Muscle of leg (tissue), 11 donors: ENCODE results near the gene CD2BP2. TPM values are rescaled to one million over a fixed set of nuclear protein-coding genes. Genes with fewer than 3 reads are reported as not detected.
"Not testable (repeated sequence)": the region's sequence is repeated elsewhere in the genome, so short reads cannot be mapped to it uniquely, and the experiment has no call there.

Source experiments
- DNase-seq: peaks from one replicate; pipeline ENCODE4 v3.0.0; 2013
- H3K27ac ChIP-seq: one replicate; pipeline ENCODE4 v1.5.1; 2013; ENCODE audit warnings: mild to moderate bottlenecking, low read length, control low read depth
- H3K27me3 ChIP-seq: one replicate; pipeline ENCODE4 v1.6.1; 2013; ENCODE audit warnings: low read length; ENCODE audit not compliant: control insufficient read depth, insufficient read depth
- H3K36me3 ChIP-seq: one replicate; pipeline ENCODE4 v1.6.1; 2013; ENCODE audit warnings: low read length; ENCODE audit not compliant: control insufficient read depth, insufficient read depth
- H3K4me1 ChIP-seq: one replicate; pipeline ENCODE4 v1.6.1; 2013; ENCODE audit warnings: low read length; ENCODE audit not compliant: control insufficient read depth, insufficient read depth
- H3K4me3 ChIP-seq: one replicate; pipeline ENCODE4 v1.5.1; 2013; ENCODE audit warnings: low read length, control low read depth
- H3K9me3 ChIP-seq: replicated peaks from 2 replicates; pipeline ENCODE4 v1.6.1; 2013; ENCODE audit warnings: low read depth, low read length; ENCODE audit not compliant: control insufficient read depth
- WGBS: methylation state at CpG from one replicate; pipeline ENCODE4 v1.1.5; 2013; ENCODE audit warnings: missing lambda C conversion rate; ENCODE audit not compliant: insufficient coverage; 5-methylcytosine and 5-hydroxymethylcytosine counted together
- polyA plus RNA-seq, 8 donors: library from polyadenylated mRNA; unstranded; fragments of 120-200 nt; gene quantifications; one replicate each; pipeline versions ENCODE4 v1.2.1 to v1.2.3, GENCODE V29; 2013; ENCODE audit warnings: inconsistent platforms in 1 of 8, low replicate concordance in 1 of 8; ENCODE audit not compliant: insufficient read length in 8 of 8, insufficient read depth in 1 of 8
- total RNA-seq: library from RNA; stranded (reverse); fragments of 120-200 nt; gene quantifications from one replicate; pipeline ENCODE4 v1.2.4, GENCODE V29; 2013

CD2BP2 gene
- total and polyA plus RNA-seq, 9 donors = 32.3 to 44.2 (median 38.7) TPM

DNA sequence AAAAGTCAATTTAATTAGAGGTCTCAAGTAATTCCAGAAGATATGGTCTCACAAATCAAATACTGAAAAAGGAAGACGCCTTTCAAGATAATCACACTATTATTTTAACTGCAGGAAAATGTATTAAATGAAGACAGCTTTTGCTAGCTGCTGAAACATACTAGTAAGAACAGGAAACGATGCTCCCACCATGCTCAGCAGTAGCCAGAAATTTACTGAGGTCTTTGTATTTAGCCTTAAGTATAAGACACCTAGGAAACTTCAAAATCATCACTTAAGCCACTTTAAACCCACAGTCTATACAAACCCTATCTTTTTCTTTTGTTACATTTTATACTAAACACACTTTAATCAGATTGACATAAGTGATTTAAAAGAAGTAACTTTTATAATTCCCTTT lies 36.5 kb downstream of the CD2BP2 start:
- no CpG with 5 or more reads among the region's 2 CpGs for WGBS
- not testable (repeated sequence) for H3K27me3 ChIP-seq

DNA sequence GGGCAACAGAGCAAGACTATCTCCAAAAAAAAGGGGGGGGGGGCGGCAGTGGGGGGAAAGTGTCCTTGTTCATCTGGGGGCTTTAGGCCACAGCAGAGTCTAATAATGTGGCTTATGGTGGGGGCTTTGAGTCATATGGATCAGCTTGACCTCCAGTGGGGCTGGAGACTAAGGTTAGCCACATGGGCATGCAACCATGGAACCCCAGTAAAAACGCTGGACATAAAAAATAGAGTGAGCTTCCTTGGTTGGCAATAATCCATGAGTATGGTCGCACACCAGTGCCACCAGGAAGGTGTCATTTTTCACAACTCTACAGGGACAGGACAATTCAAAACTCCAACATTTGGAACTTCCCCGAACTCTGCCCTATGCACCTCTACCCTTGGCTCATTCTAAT lies 44.2 kb downstream of the CD2BP2 start:
- H3K27ac ChIP-seq, DNase-seq, H3K4me3 ChIP-seq, H3K4me1 ChIP-seq, H3K36me3 ChIP-seq, H3K27me3 ChIP-seq, H3K9me3 ChIP-seq: not testable (repeated sequence)
- WGBS = no CpG with 5 or more reads among the region's 4 CpGs

More for the DNA sequence above, 36.5 kb downstream of the CD2BP2 start:
- H3K4me1 ChIP-seq, H3K27ac ChIP-seq, H3K9me3 ChIP-seq, H3K36me3 ChIP-seq, H3K4me3 ChIP-seq, DNase-seq: not testable (repeated sequence)

DNA sequence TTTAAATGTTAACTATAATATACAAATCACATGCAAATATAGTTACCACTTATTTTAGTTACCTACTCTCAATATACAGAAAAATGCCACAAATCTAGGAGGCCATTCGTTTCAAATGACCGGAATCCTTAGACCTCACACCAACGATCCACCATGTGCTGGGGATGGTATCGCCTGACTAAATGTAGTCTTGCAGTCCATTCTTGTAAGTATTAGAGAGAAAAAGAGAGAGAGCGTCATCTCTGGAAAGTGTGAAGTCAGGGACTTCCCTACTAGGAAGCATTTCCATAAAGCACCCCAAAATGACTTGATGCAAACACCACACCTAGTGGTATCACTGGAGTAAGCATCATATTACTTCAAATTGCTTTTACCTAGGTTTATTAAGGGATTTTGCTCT lies 45.9 kb downstream of the CD2BP2 start:
- H3K9me3 ChIP-seq, H3K27me3 ChIP-seq, H3K36me3 ChIP-seq, H3K4me1 ChIP-seq, H3K4me3 ChIP-seq, H3K27ac ChIP-seq, DNase-seq: not testable (repeated sequence)
- WGBS = no CpG with 5 or more reads among the region's 5 CpGs

Other genes starting within 250 kb of the CD2BP2 start
- gene GDPD3, start 241.8 kb downstream of the CD2BP2 start, total RNA-seq = 3.3 TPM
- gene GDPD3, start 241.8 kb downstream of the CD2BP2 start, polyA plus RNA-seq = 1 to 10 TPM; 5.0 to 8.7 (median 6.1) TPM
- 14.9 TPM for gene MAPK3, start 232.1 kb downstream of the CD2BP2 start, total RNA-seq
- 10 to 100 TPM; 39.4 to 60.0 (median 43.1) TPM for gene MAPK3, start 232.1 kb downstream of the CD2BP2 start, polyA plus RNA-seq
- gene CORO1A, start 171.7 kb downstream of the CD2BP2 start, total RNA-seq = 4.7 TPM
- 10 to 100 TPM; 14.1 to 28.0 (median 20.5) TPM for gene CORO1A, start 171.7 kb downstream of the CD2BP2 start, polyA plus RNA-seq
- 81.7 TPM for gene BOLA2B, start 161.6 kb downstream of the CD2BP2 start, total RNA-seq
- gene BOLA2B, start 161.6 kb downstream of the CD2BP2 start, polyA plus RNA-seq = 10 to 100 TPM; 24.0 to 34.6 (median 30.5) TPM
- 11.9 TPM for gene SLX1A, start 161.4 kb downstream of the CD2BP2 start, total RNA-seq
- 10 to 100 TPM; 11.1 to 27.3 (median 17.7) TPM for gene SLX1A, start 161.4 kb downstream of the CD2BP2 start, polyA plus RNA-seq
- 6.3 TPM for gene SULT1A3, start 156.1 kb downstream of the CD2BP2 start, total RNA-seq
- 1 to 10 TPM; 2.2 to 6.5 (median 4.2) TPM for gene SULT1A3, start 156.1 kb downstream of the CD2BP2 start, polyA plus RNA-seq
- 2.8 TPM for gene NPIPB13, start 106.8 kb downstream of the CD2BP2 start, total RNA-seq
- 1 to 10 TPM; 1.8 to 8.3 (median 4.5) TPM for gene NPIPB13, start 106.8 kb downstream of the CD2BP2 start, polyA plus RNA-seq
- 16.9 TPM for gene TBC1D10B, start 15.2 kb upstream of the CD2BP2 start, total RNA-seq
- 10 to 100 TPM; 27.4 to 38.9 (median 33.5) TPM for gene TBC1D10B, start 15.2 kb upstream of the CD2BP2 start, polyA plus RNA-seq
- gene MYL11, start 19.5 kb upstream of the CD2BP2 start, total RNA-seq = 10,279 TPM
- gene MYL11, start 19.5 kb upstream of the CD2BP2 start, polyA plus RNA-seq = 1,000 to 10,000 TPM; 4,424 to 9,154 (median 7,934) TPM
- gene SEPTIN1, start 27.3 kb upstream of the CD2BP2 start, total RNA-seq = 0.18 TPM
- gene SEPTIN1, start 27.3 kb upstream of the CD2BP2 start, polyA plus RNA-seq = 1 to 10 TPM; 1.5 to 4.7 (median 2.5) TPM
- 5.7 TPM for gene ZNF48, start 40.1 kb upstream of the CD2BP2 start, total RNA-seq
- 1 to 10 TPM; 5.0 to 8.3 (median 6.8) TPM for gene ZNF48, start 40.1 kb upstream of the CD2BP2 start, polyA plus RNA-seq
- 6.9 TPM for gene ZNF771, start 52.3 kb upstream of the CD2BP2 start, total RNA-seq
- 1 to 10 TPM; 4.4 to 8.1 (median 7.0) TPM for gene ZNF771, start 52.3 kb upstream of the CD2BP2 start, polyA plus RNA-seq
- 13.0 TPM for gene DCTPP1, start 74.7 kb upstream of the CD2BP2 start, total RNA-seq
- gene DCTPP1, start 74.7 kb upstream of the CD2BP2 start, polyA plus RNA-seq = 10 to 100 TPM; 30.1 to 36.5 (median 34.0) TPM
- 3.5 TPM for gene SEPHS2, start 90.6 kb upstream of the CD2BP2 start, total RNA-seq
- gene SEPHS2, start 90.6 kb upstream of the CD2BP2 start, polyA plus RNA-seq = 10 to 100 TPM; 15.3 to 19.8 (median 16.6) TPM
- 0.89 TPM for gene ITGAL, start 117.4 kb upstream of the CD2BP2 start, total RNA-seq
- gene ITGAL, start 117.4 kb upstream of the CD2BP2 start, polyA plus RNA-seq = 1 to 10 TPM; 1.4 to 2.8 (median 2.2) TPM
- gene ZNF768, start 171.3 kb upstream of the CD2BP2 start, total RNA-seq = 25.9 TPM
- 10 to 100 TPM; 28.1 to 35.0 (median 31.4) TPM for gene ZNF768, start 171.3 kb upstream of the CD2BP2 start, polyA plus RNA-seq
- 8.2 TPM for gene ZNF747, start 179.6 kb upstream of the CD2BP2 start, total RNA-seq
- gene ZNF747, start 179.6 kb upstream of the CD2BP2 start, polyA plus RNA-seq = 1 to 10 TPM; 5.9 to 7.8 (median 7.2) TPM
- 5.2 TPM for gene ZNF764, start 203.1 kb upstream of the CD2BP2 start, total RNA-seq
- gene ZNF764, start 203.1 kb upstream of the CD2BP2 start, polyA plus RNA-seq = 1 to 10 TPM; 6.1 to 9.7 (median 7.9) TPM
- 10.6 TPM for gene ZNF688, start 216.4 kb upstream of the CD2BP2 start, total RNA-seq
- 10 to 100 TPM in 3 of 8 donors, 1 to 10 TPM in 5; 7.0 to 14.6 (median 9.3) TPM for gene ZNF688, start 216.4 kb upstream of the CD2BP2 start, polyA plus RNA-seq
- 9.7 TPM for gene ZNF785, start 230.4 kb upstream of the CD2BP2 start, total RNA-seq
- gene ZNF785, start 230.4 kb upstream of the CD2BP2 start, polyA plus RNA-seq = 10 to 100 TPM; 10.1 to 16.6 (median 12.3) TPM